MG63 (cell line): ENCODE measurements around the gene PCCA. TPM values are rescaled to one million over a fixed set of nuclear protein-coding genes. Genes with fewer than 3 reads are reported as not detected.
"Not testable (repeated sequence)": the region's sequence is repeated elsewhere in the genome, so short reads cannot be mapped to it uniquely, and the experiment has no call there.

Experiments used
- DNase-seq: peaks from one replicate; pipeline ENCODE4 v3.0.0-alpha.2; 2020
- H3K27me3 ChIP-seq: fragments of 250-450 bp; sonication (Bioruptor Pico); 2 replicates; pipeline ENCODE4 v1.5.1; 2020; ENCODE audit warnings: mild to moderate bottlenecking, moderate library complexity
- H3K36me3 ChIP-seq: fragments of 250-450 bp; sonication (Bioruptor Pico); 2 replicates; pipeline ENCODE4 v1.5.1; 2020; ENCODE audit warnings: mild to moderate bottlenecking, moderate library complexity
- H3K4me3 ChIP-seq: fragments of 250-450 bp; sonication (Bioruptor Pico); 2 replicates; pipeline ENCODE4 v1.5.1; 2020; ENCODE audit warnings: mild to moderate bottlenecking, moderate library complexity
- H3K9me3 ChIP-seq: fragments of 250-450 bp; sonication (Bioruptor Pico); 2 replicates; pipeline ENCODE4 v1.5.1; 2020; ENCODE audit warnings: mild to moderate bottlenecking, moderate library complexity
- total RNA-seq: library from RNA; depleted of rRNA; stranded (reverse); fragments of >200 nt; shearing (Covaris generic); gene quantifications from 2 replicates; pipeline ENCODE4 v1.2.3, GENCODE V29; 2014; ENCODE audit warnings: low replicate concordance

Gene PCCA
- total RNA-seq, 1 experiment from 2014 or later: 3.1 TPM

GRCh38 chr13:100514788-100515409 is 426.0 kb downstream of the PCCA start:
- H3K9me3 ChIP-seq: no peaks in the 10 kb centered on the region
- no peaks in the 10 kb centered on the region for H3K36me3 ChIP-seq
- DNase-seq: peak; percentile 58
- no peaks in the 10 kb centered on the region for H3K27me3 ChIP-seq
- H3K4me3 ChIP-seq: no peak overlapping the region

- Histone ChIP-seq H3K4me3 (no peak overlapping the region), H3K27me3 (no peaks in the 10 kb centered on the region), H3K36me3 (no peaks in the 10 kb centered on the region), H3K9me3 (no peaks in the 10 kb centered on the region)
- DNase-seq: no peak
Measured at GRCh38 chr13:100515410-100515800, 426.5 kb downstream of the PCCA start.

- H3K4me3 ChIP-seq: no peak overlapping the region
- no peaks in the 10 kb centered on the region for H3K36me3 ChIP-seq
- DNase-seq: no peak
Measured at GRCh38 chr13:100517135-100517534, 428.2 kb downstream of the PCCA start.

GRCh38 chr13:100517728-100518127 is 428.8 kb downstream of the PCCA start:
- Histone ChIP-seq H3K9me3 (no peaks in the 10 kb centered on the region), H3K36me3 (no peaks in the 10 kb centered on the region), H3K27me3 (no peaks in the 10 kb centered on the region), H3K4me3 (no peak overlapping the region)
- DNase-seq: no peak

More at GRCh38 chr13:100517135-100517534, 428.2 kb downstream of the PCCA start:
- Histone ChIP-seq H3K27me3 (no peaks in the 10 kb centered on the region), H3K9me3 (no peaks in the 10 kb centered on the region)

- H3K36me3 ChIP-seq: no peaks in the 10 kb centered on the region
- no peak for DNase-seq
- no peaks in the 10 kb centered on the region for H3K27me3 ChIP-seq
- H3K9me3 ChIP-seq: no peaks in the 10 kb centered on the region
- no peak overlapping the region for H3K4me3 ChIP-seq
Measured at GRCh38 chr13:100518394-100519062, 429.6 kb downstream of the PCCA start.

- Histone ChIP-seq H3K4me3 (no peak overlapping the region), H3K36me3 (no peaks in the 10 kb centered on the region), H3K27me3 (no peaks in the 10 kb centered on the region), H3K9me3 (no peaks in the 10 kb centered on the region)
- DNase-seq: no peak
Measured at GRCh38 chr13:100519626-100520025, 430.7 kb downstream of the PCCA start.

- Histone ChIP-seq H3K9me3 (no peaks in the 10 kb centered on the region), H3K36me3 (no peaks in the 10 kb centered on the region), H3K4me3 (no peak overlapping the region), H3K27me3 (no peaks in the 10 kb centered on the region)
- DNase-seq: no peak
Measured at GRCh38 chr13:100520936-100521850, 432.3 kb downstream of the PCCA start.

GRCh38 chr13:100521851-100522617 is 433.1 kb downstream of the PCCA start:
- Histone ChIP-seq H3K27me3 (no peaks in the 10 kb centered on the region), H3K4me3 (no peak overlapping the region), H3K9me3 (no peaks in the 10 kb centered on the region), H3K36me3 (no peaks in the 10 kb centered on the region)
- DNase-seq: no peak

- no peak for DNase-seq
- H3K27me3 ChIP-seq: no peaks in the 10 kb centered on the region
- H3K9me3 ChIP-seq: no peaks in the 10 kb centered on the region
- no peaks in the 10 kb centered on the region for H3K36me3 ChIP-seq
- H3K4me3 ChIP-seq: no peak overlapping the region
Measured at GRCh38 chr13:100522618-100523309, 433.9 kb downstream of the PCCA start.

GRCh38 chr13:100523411-100523810 is 434.5 kb downstream of the PCCA start:
- DNase-seq: no peak
- Histone ChIP-seq H3K4me3 (no peak overlapping the region), H3K9me3 (no peaks in the 10 kb centered on the region), H3K27me3 (no peaks in the 10 kb centered on the region), H3K36me3 (no peaks in the 10 kb centered on the region)

- H3K36me3 ChIP-seq: no peaks in the 10 kb centered on the region
- no peak overlapping the region for H3K4me3 ChIP-seq
- DNase-seq: no peak
- no peaks in the 10 kb centered on the region for H3K27me3 ChIP-seq
- H3K9me3 ChIP-seq: no peaks in the 10 kb centered on the region
Measured at GRCh38 chr13:100523981-100524386, 435.1 kb downstream of the PCCA start.

GRCh38 chr13:100524688-100525087 is 435.8 kb downstream of the PCCA start:
- DNase-seq, H3K27me3 ChIP-seq, H3K4me3 ChIP-seq, H3K36me3 ChIP-seq, H3K9me3 ChIP-seq: not testable (repeated sequence)

GRCh38 chr13:100525453-100526317 is 436.8 kb downstream of the PCCA start:
- Histone ChIP-seq H3K4me3 (no peak overlapping the region), H3K27me3 (no peaks in the 10 kb centered on the region), H3K9me3 (no peaks in the 10 kb centered on the region), H3K36me3 (no peaks in the 10 kb centered on the region)
- DNase-seq: no peak

- Histone ChIP-seq H3K9me3 (no peaks in the 10 kb centered on the region), H3K4me3 (no peak overlapping the region), H3K27me3 (no peaks in the 10 kb centered on the region), H3K36me3 (no peaks in the 10 kb centered on the region)
- DNase-seq: no peak
Measured at GRCh38 chr13:100526318-100527000, 437.6 kb downstream of the PCCA start.

- no peaks in the 10 kb centered on the region for H3K36me3 ChIP-seq
- no peak for DNase-seq
- no peaks in the 10 kb centered on the region for H3K27me3 ChIP-seq
- no peak overlapping the region for H3K4me3 ChIP-seq
- H3K9me3 ChIP-seq: no peaks in the 10 kb centered on the region
Measured at GRCh38 chr13:100527644-100528043, 438.8 kb downstream of the PCCA start.
